Caco-2 (cell line): ENCODE measurements around the gene VASP. TPM values are rescaled to one million over a fixed set of nuclear protein-coding genes. Genes with fewer than 3 reads are reported as not detected.

Source experiments
- BruUV-seq: library from RNA; stranded (reverse); fragments of 400-500 nt; replicated peaks from 2 replicates; lab custom pipeline; 2021; lab: Mats Ljungman, UMichigan
- CTCF ChIA-PET: fragments of 300-600 bp; sonication (Branson Sonifier 250); formaldehyde crosslinking; loops from one replicate; lab custom pipeline; 2022; ENCODE audit warnings: antibody characterized with exemption; lab: Charles Lee
- POLR2A ChIA-PET: fragments of 300-600 bp; sonication (Branson Sonifier 250); formaldehyde crosslinking; loops from one replicate; lab custom pipeline; 2022; ENCODE audit warnings: antibody characterized with exemption; lab: Charles Lee
- DNase-seq, 2 experiments: peaks; one replicate each; pipeline versions ENCODE4 v3.0.0 to v3.0.0-alpha.2; 2020 to 2022
- H3K27me3 ChIP-seq: replicated peaks from 2 replicates; pipeline ENCODE4 v1.6.0; 2011; ENCODE audit warnings: low read length; ENCODE audit not compliant: control insufficient read depth, insufficient read depth
- H3K36me3 ChIP-seq: 2 replicates; pipeline ENCODE4 v1.5.1; 2011; ENCODE audit warnings: low read length; ENCODE audit not compliant: control insufficient read depth, insufficient read depth
- H3K4me1 ChIP-seq: fragments of 250-450 bp; sonication (Bioruptor Pico); 2 replicates; pipeline ENCODE4 v1.5.1; 2020; ENCODE audit warnings: mild to moderate bottlenecking
- H3K4me3 ChIP-seq: 2 replicates; pipeline ENCODE4 v1.5.1; 2011; ENCODE audit warnings: low read depth, mild to moderate bottlenecking, control low read depth, low read length
- H3K9me3 ChIP-seq: fragments of 250-450 bp; sonication (Bioruptor Pico); 2 replicates; pipeline ENCODE4 v1.5.1; 2020; ENCODE audit warnings: mild to moderate bottlenecking, moderate library complexity
- H3K27ac Mint-ChIP-seq: one replicate; pipeline ENCODE4 v1.8.0; 2022; ENCODE audit warnings: mixed read lengths; ENCODE audit not compliant: unreplicated experiment
- H3K27me3 Mint-ChIP-seq: one replicate; pipeline ENCODE4 v1.8.0; 2022; ENCODE audit warnings: mixed read lengths; ENCODE audit not compliant: insufficient read depth, unreplicated experiment
- H3K36me3 Mint-ChIP-seq: one replicate; pipeline ENCODE4 v1.8.0; 2022; ENCODE audit warnings: mild to moderate bottlenecking, mixed read lengths; ENCODE audit not compliant: insufficient read depth, unreplicated experiment
- H3K4me1 Mint-ChIP-seq: one replicate; pipeline ENCODE4 v1.8.0; 2022; ENCODE audit warnings: low read depth, mixed read lengths; ENCODE audit not compliant: unreplicated experiment
- H3K4me3 Mint-ChIP-seq: one replicate; pipeline ENCODE4 v1.8.0; 2022; ENCODE audit warnings: mild to moderate bottlenecking, moderate library complexity, mixed read lengths; ENCODE audit not compliant: unreplicated experiment
- H3K9me3 Mint-ChIP-seq: one replicate; pipeline ENCODE4 v1.8.0; 2022; ENCODE audit warnings: mixed read lengths; ENCODE audit not compliant: unreplicated experiment
- CTCF ChIP-seq, 2 experiments: fragments of 200-600 bp in 1 of 2; IDR thresholded peaks; 1 replicate in 1 of 2; 2 replicates in 1 of 2; pipeline versions ENCODE4 v1.5.1 to v1.8.0; 2011 to 2022; ENCODE audit warnings: antibody characterized with exemption in 1 of 2, control low read depth in 1 of 2, inconsistent platforms in 1 of 2, low read depth in 1 of 2, low read length in 1 of 2, mild to moderate bottlenecking in 1 of 2, moderate library complexity in 1 of 2; ENCODE audit not compliant: insufficient read depth in 1 of 2, severe bottlenecking in 1 of 2, unreplicated experiment in 1 of 2
- intact Hi-C: fragments of 100-400 bp; cut with micrococcal nuclease; formaldehyde crosslinking; loops from one replicate; pipeline ENCODE4 v1.10.0; 2022; ENCODE audit not compliant: unreplicated experiment
- total RNA-seq: library from RNA; stranded (reverse); gene quantifications from 2 replicates; pipeline ENCODE4 v1.2.3, GENCODE V29; 2022

The VASP gene
- total RNA-seq, 1 experiment from 2014 or later = 72.4 TPM

GRCh38 chr19:45499196-45500180 is 7.8 kb upstream of the VASP start:
- H3K4me1 Mint-ChIP-seq = peaks cover 16% of the 10 kb centered on the region
- peak overlapping the region; percentile 98 for H3K4me3 Mint-ChIP-seq
- POLR2A ChIA-PET = interaction anchor here (0.5 kb wide), 2 partner anchors 85 to 1773 kb away, joined by 3 to 4 read pairs; partner anchors contain the start of gene OPA3
- no peak for TF ChIP-seq CTCF (IDR thresholded peaks at IDR 0.05; ENCODE audit: insufficient read depth in 1 of 2, low read depth in 1 of 2, low read length in 1 of 2, severe bottlenecking in 1 of 2, unreplicated experiment in 1 of 2)
- no peaks in the 10 kb centered on the region for H3K36me3 Mint-ChIP-seq
- intact Hi-C loops = loop anchor here (10.0 kb wide), 1 partner anchor 145 kb away; no protein-coding TSS in a partner anchor
- CTCF ChIA-PET = interaction anchor here (0.9 to 1.8 kb wide), 4 partner anchors 14 to 143 kb away, joined by 3 to 5 read pairs (median 4); no protein-coding TSS in a partner anchor
- Histone ChIP-seq H3K27me3 (no peaks in the 10 kb centered on the region), H3K4me3 (peak overlapping the region; percentile 37), H3K36me3 (no peaks in the 10 kb centered on the region), H3K4me1 (peaks cover 18% of the 10 kb centered on the region), H3K9me3 (no peaks in the 10 kb centered on the region)
- peak; percentile 75 to 87 for DNase-seq
- peaks cover 8% of the 10 kb centered on the region for H3K27me3 Mint-ChIP-seq
- BruUV-seq = no TSS peak
- no peaks in the 10 kb centered on the region for H3K9me3 Mint-ChIP-seq
- no peak overlapping the region for H3K27ac Mint-ChIP-seq

DNA sequence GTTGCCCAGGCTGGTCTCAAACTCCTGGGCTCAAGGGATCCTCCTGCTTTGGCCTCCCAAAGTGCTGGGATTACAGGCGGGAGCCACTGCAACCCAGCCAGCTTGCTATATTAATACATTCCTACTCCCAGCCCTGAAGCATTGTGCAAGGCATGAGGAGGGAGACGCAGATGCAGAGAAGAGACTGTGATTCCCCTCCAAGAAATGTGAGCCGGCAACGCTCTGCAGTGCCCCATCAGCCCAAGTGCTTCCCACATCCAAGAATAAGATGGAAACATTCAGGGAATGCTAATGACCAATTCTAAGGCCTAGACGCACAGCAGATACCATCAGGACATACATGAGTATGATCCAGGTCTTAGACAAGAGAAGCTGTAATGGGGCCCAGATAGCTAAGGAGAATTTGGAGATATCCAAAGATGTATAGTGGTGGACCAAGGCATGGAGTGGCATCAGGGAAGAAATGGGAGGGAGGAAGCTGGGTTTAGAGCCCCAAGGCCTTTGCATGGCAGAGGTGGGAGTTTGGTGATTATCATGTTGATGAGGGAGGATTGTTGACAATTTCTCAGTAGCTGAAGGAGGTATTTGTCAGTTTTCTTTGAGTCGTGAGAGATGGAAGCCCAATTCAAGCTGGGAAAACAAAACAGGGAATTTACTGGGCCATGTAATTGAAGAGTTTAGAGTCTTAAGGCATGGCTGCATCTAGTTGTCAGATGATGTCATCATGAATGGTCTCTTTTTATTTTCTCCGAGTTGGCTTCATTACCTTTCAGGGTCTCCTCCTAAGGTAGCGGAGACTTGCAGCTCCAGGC is 6.2 kb upstream of the VASP start:
- CTCF ChIA-PET = interaction anchor here (0.5 to 0.7 kb wide), 3 partner anchors 15 to 312 kb away, joined by 3 to 4 read pairs (median 4); no protein-coding TSS in a partner anchor
- no TSS peak for BruUV-seq
- POLR2A ChIA-PET = interaction anchor here (0.6 kb wide), 1 partner anchor 264 kb away, joined by 6 read pairs; no protein-coding TSS in a partner anchor
- no peak for DNase-seq
- Mint-ChIP-seq H3K4me1 (peaks cover 21% of the 10 kb centered on the region), H3K36me3 (peaks cover 1% of the 10 kb centered on the region), H3K27me3 (peaks cover 3% of the 10 kb centered on the region), H3K4me3 (no peak overlapping the region), H3K9me3 (no peaks in the 10 kb centered on the region), H3K27ac (no peak overlapping the region)
- no peaks in the 10 kb centered on the region for H3K9me3 ChIP-seq
- peaks cover 23% of the 10 kb centered on the region for H3K4me1 ChIP-seq
- H3K27me3 ChIP-seq = no peaks in the 10 kb centered on the region
- no peaks in the 10 kb centered on the region for H3K36me3 ChIP-seq
- TF ChIP-seq CTCF (IDR thresholded peaks at IDR 0.05; ENCODE audit: insufficient read depth in 1 of 2, low read depth in 1 of 2, low read length in 1 of 2, severe bottlenecking in 1 of 2, unreplicated experiment in 1 of 2) = no peak
- H3K4me3 ChIP-seq = no peak overlapping the region
- intact Hi-C loops = no loop called here

DNA sequence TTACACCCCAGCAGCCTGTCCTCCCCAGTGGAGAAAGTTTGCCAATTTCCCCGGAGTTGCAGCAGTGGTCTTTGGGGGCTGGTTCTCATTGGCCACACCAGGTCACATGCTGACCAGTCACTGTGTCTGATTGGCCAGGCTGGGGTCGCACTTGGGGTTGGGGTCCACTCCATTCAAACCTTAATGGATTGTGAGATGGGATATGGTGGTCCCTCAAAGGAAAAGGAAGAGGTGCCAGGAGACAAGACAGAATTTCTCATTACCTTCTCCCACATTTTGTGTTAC is 5.6 kb upstream of the VASP start:
- H3K27ac Mint-ChIP-seq = no peak overlapping the region
- intact Hi-C loops = no loop called here
- BruUV-seq = no TSS peak

More for the DNA sequence above, 5.6 kb upstream of the VASP start:
- no peaks in the 10 kb centered on the region for H3K9me3 Mint-ChIP-seq
- POLR2A ChIA-PET = interaction anchor here (0.6 kb wide), 1 partner anchor 263 kb away, joined by 6 read pairs; no protein-coding TSS in a partner anchor
- no peak for DNase-seq
- CTCF ChIA-PET = interaction anchor here (0.6 to 0.7 kb wide), 2 partner anchors 16 to 159 kb away, joined by 4 read pairs; no protein-coding TSS in a partner anchor
- no peak overlapping the region for H3K4me3 Mint-ChIP-seq
- peaks cover 7% of the 10 kb centered on the region for H3K36me3 Mint-ChIP-seq
- no peaks in the 10 kb centered on the region for H3K36me3 ChIP-seq
- peaks cover 3% of the 10 kb centered on the region for H3K27me3 Mint-ChIP-seq
- H3K4me1 ChIP-seq = peaks cover 18% of the 10 kb centered on the region
- no peaks in the 10 kb centered on the region for H3K27me3 ChIP-seq
- H3K4me1 Mint-ChIP-seq = peaks cover 21% of the 10 kb centered on the region
- H3K9me3 ChIP-seq = no peaks in the 10 kb centered on the region
- no peak for TF ChIP-seq CTCF (IDR thresholded peaks at IDR 0.05; ENCODE audit: insufficient read depth in 1 of 2, low read depth in 1 of 2, low read length in 1 of 2, severe bottlenecking in 1 of 2, unreplicated experiment in 1 of 2)
- H3K4me3 ChIP-seq = no peak overlapping the region
